ENCODE measurements around the gene KDM1B.

KDM1B gene

GRCh38 chr6:18244251-18244650 is 89.0 kb downstream of the KDM1B start:
- H3K4me3 ChIP-seq (ENCODE audit: low read length) = no peak overlapping the region
- TF ChIP-seq ZNF274 (IDR thresholded peaks at IDR 0.05; ENCODE audit: low read depth, low read length) = no peak

DNA sequence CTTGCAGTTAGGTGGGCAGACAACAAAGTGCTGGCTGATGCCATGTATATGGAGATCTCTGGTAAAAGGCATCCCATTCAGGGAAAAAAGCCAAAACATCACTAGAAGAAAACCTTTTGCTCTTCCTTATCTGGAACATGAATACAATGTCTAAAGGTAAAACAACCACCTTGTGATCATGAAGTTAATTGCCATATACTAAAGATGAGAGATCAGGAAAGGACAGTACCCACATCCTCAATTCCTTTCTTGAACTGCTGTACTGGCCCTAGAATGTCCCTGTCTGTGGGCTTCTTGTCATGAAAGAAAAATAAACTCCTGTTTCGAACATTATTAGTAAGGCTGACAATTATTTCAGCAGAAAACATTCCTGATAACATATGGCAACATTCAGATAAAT is 89.9 kb downstream of the KDM1B start:
- TF ChIP-seq ZNF274 (IDR thresholded peaks at IDR 0.05; ENCODE audit: low read depth, low read length) = no peak
- no peak overlapping the region for H3K4me3 ChIP-seq (ENCODE audit: low read length)

DNA sequence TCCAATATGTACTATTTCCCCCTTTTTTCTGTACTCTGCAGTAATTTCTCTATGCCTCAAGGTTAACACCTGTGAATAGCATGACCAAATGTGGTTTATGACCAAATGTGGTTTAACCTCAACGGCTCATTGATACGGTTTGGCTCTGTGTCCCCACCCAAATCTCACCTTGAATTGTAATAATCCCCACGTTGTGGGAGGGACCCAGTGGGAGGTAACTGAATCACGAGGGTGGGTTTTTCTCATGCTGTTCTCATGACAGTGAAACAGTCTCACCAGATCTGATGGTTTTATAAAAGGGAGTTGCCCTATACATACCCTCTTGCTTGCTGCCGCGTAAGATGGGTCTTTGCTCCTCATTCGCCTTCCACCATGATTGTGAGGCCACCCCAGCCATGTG is 90.4 kb downstream of the KDM1B start:
- H3K4me3 ChIP-seq (ENCODE audit: low read length) = no peak overlapping the region
- no peak for TF ChIP-seq ZNF274 (IDR thresholded peaks at IDR 0.05; ENCODE audit: low read depth, low read length)

DNA sequence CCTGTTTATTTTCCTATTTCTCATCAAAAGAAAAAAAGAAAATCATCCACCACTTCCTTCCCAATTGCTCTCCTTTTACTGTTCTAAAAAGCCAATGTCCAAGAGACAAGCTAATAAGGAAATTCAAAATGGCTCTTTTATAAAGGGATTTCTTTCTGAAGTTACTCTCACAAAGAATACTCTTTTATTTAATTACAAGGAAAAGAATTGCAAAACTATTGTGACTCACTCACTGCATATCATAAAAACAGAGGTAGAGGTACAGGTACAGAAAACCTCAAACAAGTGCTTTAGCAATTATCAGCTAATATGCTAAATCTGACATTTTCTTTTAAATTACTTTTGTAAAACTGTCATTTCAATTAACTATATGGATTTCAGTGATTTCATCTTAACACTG is 91.0 kb downstream of the KDM1B start:
- TF ChIP-seq ZNF274 (IDR thresholded peaks at IDR 0.05; ENCODE audit: low read depth, low read length) = no peak
- no peak overlapping the region for H3K4me3 ChIP-seq (ENCODE audit: low read length)

GRCh38 chr6:18247002-18247401 is 91.8 kb downstream of the KDM1B start:
- no peak overlapping the region for H3K4me3 ChIP-seq (ENCODE audit: low read length)
- TF ChIP-seq ZNF274 (IDR thresholded peaks at IDR 0.05; ENCODE audit: low read depth, low read length) = no peak

DNA sequence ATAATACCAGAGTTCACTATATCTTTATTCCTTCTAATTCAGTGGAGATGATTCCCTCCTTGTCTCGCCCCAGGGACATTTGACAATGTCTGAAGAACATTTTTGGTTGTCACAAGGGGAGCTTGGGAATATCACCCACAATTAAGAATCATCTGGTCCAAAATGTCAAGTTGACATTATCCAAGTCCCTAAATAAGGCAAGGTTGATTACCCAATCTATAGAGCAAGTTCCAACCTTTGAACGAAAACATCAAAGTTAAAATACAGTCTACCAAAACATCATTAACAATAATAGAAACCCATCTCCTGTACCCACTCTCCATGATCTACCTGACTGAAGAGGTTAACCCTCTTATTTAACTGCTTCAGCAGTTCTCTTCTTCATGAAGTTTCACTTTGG is 93.5 kb downstream of the KDM1B start:
- no peak for TF ChIP-seq ZNF274 (IDR thresholded peaks at IDR 0.05; ENCODE audit: low read depth, low read length)
- H3K4me3 ChIP-seq (ENCODE audit: low read length) = no peak overlapping the region

- TF ChIP-seq ZNF274 (IDR thresholded peaks at IDR 0.05; ENCODE audit: low read depth, low read length) = no peak
- H3K4me3 ChIP-seq (ENCODE audit: low read length) = no peak overlapping the region
Observed at GRCh38 chr6:18249271-18249670, 94.0 kb downstream of the KDM1B start.

DNA sequence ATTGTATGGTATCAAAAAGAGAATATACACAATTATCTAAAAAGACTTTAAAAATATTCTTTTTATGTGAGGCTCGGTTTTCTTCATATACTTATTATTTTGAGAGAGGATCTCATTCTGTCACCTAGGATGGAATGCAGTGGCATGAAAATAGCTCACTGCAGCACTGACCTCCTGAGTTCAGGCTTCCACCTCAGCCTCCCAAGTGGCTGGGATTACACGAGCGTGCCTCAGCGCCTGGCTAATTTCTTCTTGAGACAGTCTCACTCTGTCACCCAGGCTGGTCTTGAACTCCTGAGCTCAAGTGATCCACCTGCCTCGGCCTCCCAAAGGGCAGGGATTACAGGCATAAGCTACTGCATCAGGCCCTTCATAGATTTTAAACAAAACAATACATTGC is 98.4 kb downstream of the KDM1B start:
- no peak for TF ChIP-seq ZNF274 (IDR thresholded peaks at IDR 0.05; ENCODE audit: low read depth, low read length)
- H3K4me3 ChIP-seq (ENCODE audit: low read length) = no peak overlapping the region

DNA sequence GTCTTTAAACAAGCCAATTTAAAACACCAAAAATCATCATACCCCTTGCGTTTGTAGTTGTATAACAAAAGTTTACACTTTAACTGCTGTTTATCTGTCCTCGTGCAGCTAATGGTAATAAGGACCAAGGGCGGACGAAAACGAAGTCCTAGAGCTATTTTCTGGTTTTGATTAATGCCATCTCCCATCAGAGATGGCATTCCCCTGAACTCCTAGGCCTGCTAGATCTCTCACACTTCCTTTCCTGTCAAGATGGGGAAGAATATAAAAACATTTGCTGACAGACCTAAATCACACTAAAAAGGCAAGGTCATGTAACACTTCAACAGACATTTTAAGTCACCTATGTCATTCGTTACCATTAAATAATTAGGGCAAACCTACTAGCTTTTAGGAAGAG is 99.6 kb downstream of the KDM1B start:
- H3K4me3 ChIP-seq (ENCODE audit: low read length) = no peak overlapping the region
- no peak for TF ChIP-seq ZNF274 (IDR thresholded peaks at IDR 0.05; ENCODE audit: low read depth, low read length)

- no peak overlapping the region for H3K4me3 ChIP-seq (ENCODE audit: low read length)
- TF ChIP-seq ZNF274 (IDR thresholded peaks at IDR 0.05; ENCODE audit: low read depth, low read length) = no peak
Observed at GRCh38 chr6:18259675-18260447, 104.6 kb downstream of the KDM1B start.

DNA sequence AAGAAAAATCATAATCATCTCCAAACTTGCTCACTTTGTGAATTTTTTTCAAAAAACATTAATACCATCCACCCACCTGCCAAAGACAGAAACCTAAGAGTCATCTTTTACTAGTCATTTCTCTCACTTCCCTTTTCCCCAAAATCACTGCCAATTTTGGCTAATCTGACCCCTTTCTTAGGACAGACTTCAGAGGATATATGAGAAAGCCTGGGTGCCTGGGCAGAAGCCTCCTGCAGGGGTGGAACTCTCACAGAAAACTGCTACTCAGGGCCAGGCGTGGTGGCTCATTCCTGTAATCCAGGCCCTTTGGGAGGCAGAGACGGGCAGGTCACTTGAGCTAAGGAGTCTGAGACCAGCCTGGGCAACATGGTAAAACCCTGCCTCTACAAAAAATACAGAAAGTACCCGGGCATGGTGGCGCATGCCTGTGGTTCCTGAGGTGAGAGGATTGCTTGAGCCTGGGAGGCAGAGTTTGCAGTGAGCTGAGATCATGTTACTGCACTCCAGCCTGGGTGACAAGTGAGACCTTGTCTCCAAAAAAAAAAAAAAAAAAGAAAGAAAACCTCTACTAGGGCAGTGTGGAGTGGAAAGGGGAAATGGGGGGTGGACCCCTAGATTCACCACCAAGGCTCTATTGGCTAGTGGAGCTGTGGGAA is 105.4 kb downstream of the KDM1B start:
- H3K4me3 ChIP-seq (ENCODE audit: low read length) = peak overlapping the region; percentile 13; the same call in 1 of the 2 replicates
- no peak for TF ChIP-seq ZNF274 (IDR thresholded peaks at IDR 0.05; ENCODE audit: low read depth, low read length)

GRCh38 chr6:18261877-18262276 is 106.7 kb downstream of the KDM1B start:
- TF ChIP-seq ZNF274 (IDR thresholded peaks at IDR 0.05; ENCODE audit: low read depth, low read length) = no peak
- H3K4me3 ChIP-seq (ENCODE audit: low read length) = peak overlapping the region; percentile 98

- H3K4me3 ChIP-seq (ENCODE audit: low read length) = peak overlapping the region; percentile 98
- no peak for TF ChIP-seq ZNF274 (IDR thresholded peaks at IDR 0.05; ENCODE audit: low read depth, low read length)
Observed at GRCh38 chr6:18262702-18263417, 107.6 kb downstream of the KDM1B start.

DNA sequence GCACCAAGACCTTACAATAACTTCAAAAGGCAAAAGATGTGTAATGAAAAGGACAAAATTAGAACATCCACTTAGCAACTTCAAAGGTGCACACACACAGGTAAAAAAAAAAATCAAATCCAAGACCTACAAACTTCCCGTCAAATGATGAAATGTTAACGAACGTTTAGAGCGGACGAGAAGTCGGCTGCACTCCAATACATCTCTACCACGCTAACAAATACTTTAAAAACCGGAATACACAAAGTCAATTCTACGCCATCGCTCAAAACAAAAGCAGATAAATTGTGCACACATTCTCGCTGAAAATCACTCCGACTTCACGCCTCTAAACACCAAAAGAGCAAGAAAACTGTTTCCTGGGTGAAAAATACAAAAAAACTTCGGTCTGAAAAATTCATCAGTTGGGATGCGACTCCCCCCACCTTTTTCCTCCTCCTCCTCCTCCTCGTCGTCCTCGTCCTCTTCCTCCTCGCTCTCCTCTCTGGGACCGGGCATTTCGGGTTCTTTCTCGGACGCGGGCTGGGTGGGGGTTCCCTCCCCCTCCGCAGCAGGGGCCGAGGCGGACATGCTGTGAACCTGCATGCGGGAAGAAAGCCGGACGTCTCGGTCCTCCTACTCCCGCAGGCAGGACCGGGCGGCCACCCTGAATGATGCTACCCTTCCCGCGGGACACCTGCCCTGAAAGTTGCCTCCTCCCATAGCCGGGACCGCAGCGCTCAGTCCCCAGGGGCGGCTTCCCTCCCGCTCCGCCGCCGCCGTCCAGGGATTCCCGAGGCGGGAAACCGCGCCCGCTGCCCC is 108.4 kb downstream of the KDM1B start:
- H3K4me3 ChIP-seq (ENCODE audit: low read length) = peak overlapping the region; percentile 98
- TF ChIP-seq ZNF274 (IDR thresholded peaks at IDR 0.05; ENCODE audit: low read depth, low read length) = no peak

Data from GM08714 (cell line).